Measurements from ENCODE around the gene SHB. TPM values are rescaled to one million over a fixed set of nuclear protein-coding genes. Genes with fewer than 3 reads are reported as not detected.

The SHB gene
- total RNA-seq, 2 donors from 2014 or later, result 53.2 to 54.8 TPM

GRCh38 chr9:38057416-38058195, 11.4 kb downstream of the SHB start:
- no peaks in the 10 kb centered on the region for H3K27me3 ChIP-seq (replicated peaks; ENCODE audit: insufficient read depth)
- H3K9me3 ChIP-seq, result no peaks in the 10 kb centered on the region
- TF ChIP-seq CTCF (IDR thresholded peaks at IDR 0.05) (no peak), POLR2A (IDR thresholded peaks at IDR 0.05) (no peak), POLR2AphosphoS5 (IDR thresholded peaks at IDR 0.05) (peak; percentile 39)
- no peaks in the 10 kb centered on the region for H3K36me3 ChIP-seq
- DNase-seq (ENCODE audit: low spot score), result peak; percentile 63
- no peak overlapping the region for H3K4me3 ChIP-seq
- no peak overlapping the region for H3K27ac ChIP-seq
- 44% methylated on average over 7 of the region's 7 CpGs for WGBS
- H3K4me1 ChIP-seq (replicated peaks), result peaks cover 5% of the 10 kb centered on the region
- intact Hi-C loops (cut with DNase I), result no loop called here

GRCh38 chr9:38054653-38055052, 14.4 kb downstream of the SHB start:
- DNase-seq (ENCODE audit: low spot score), result no peak
- no peaks in the 10 kb centered on the region for H3K27me3 ChIP-seq (replicated peaks; ENCODE audit: insufficient read depth)
- intact Hi-C loops (cut with DNase I), result no loop called here
- WGBS, result 43% methylated on average over 3 of the region's 3 CpGs
- H3K4me3 ChIP-seq, result no peak overlapping the region
- no peaks in the 10 kb centered on the region for H3K36me3 ChIP-seq
- H3K27ac ChIP-seq, result no peak overlapping the region
- H3K4me1 ChIP-seq (replicated peaks), result no peaks in the 10 kb centered on the region
- TF ChIP-seq POLR2AphosphoS5 (IDR thresholded peaks at IDR 0.05) (no peak), POLR2A (IDR thresholded peaks at IDR 0.05) (no peak), CTCF (IDR thresholded peaks at IDR 0.05) (no peak)
- H3K9me3 ChIP-seq, result no peaks in the 10 kb centered on the region

- TF ChIP-seq POLR2A (IDR thresholded peaks at IDR 0.05) (no peak), POLR2AphosphoS5 (IDR thresholded peaks at IDR 0.05) (no peak), CTCF (IDR thresholded peaks at IDR 0.05) (no peak)
- Histone ChIP-seq H3K27me3 (replicated peaks; ENCODE audit: insufficient read depth) (no peaks in the 10 kb centered on the region), H3K4me1 (replicated peaks) (no peaks in the 10 kb centered on the region), H3K4me3 (no peak overlapping the region), H3K9me3 (no peaks in the 10 kb centered on the region), H3K27ac (no peak overlapping the region), H3K36me3 (no peaks in the 10 kb centered on the region)
- WGBS, result 90% methylated on average over 3 of the region's 3 CpGs
- no peak for DNase-seq (ENCODE audit: low spot score)
- intact Hi-C loops (cut with DNase I), result no loop called here
Observed at GRCh38 chr9:38053697-38054461, 15.1 kb downstream of the SHB start.

GRCh38 chr9:38051780-38052546, 17.1 kb downstream of the SHB start:
- Histone ChIP-seq H3K27me3 (replicated peaks; ENCODE audit: insufficient read depth) (no peaks in the 10 kb centered on the region), H3K4me1 (replicated peaks) (peaks cover 14% of the 10 kb centered on the region), H3K36me3 (no peaks in the 10 kb centered on the region), H3K9me3 (no peaks in the 10 kb centered on the region), H3K4me3 (no peak overlapping the region), H3K27ac (no peak overlapping the region)
- DNase-seq (ENCODE audit: low spot score), result no peak
- TF ChIP-seq CTCF (IDR thresholded peaks at IDR 0.05), result no peak
- TF ChIP-seq POLR2A (IDR thresholded peaks at IDR 0.05), result no peak
- TF ChIP-seq POLR2AphosphoS5 (IDR thresholded peaks at IDR 0.05), result no peak
- 78% methylated on average over 19 of the region's 19 CpGs for WGBS
- intact Hi-C loops (cut with DNase I), result no loop called here

All from prostate gland (tissue), 2 donors.